HG02970 (cell line): ENCODE results near the gene CADPS.

Source experiments
- ATAC-seq: cut with Tn5 transposase; IDR thresholded peaks from one replicate; pipeline ENCODE4 v1.9.1; 2021; ENCODE audit warnings: mild to moderate bottlenecking, moderate library complexity, moderate number of reproducible peaks; ENCODE audit not compliant: unreplicated experiment, low FRiP score

Gene CADPS

GRCh38 chr3:62403765-62404164 lies 471.5 kb downstream of the CADPS start:
- ATAC-seq = no peak

DNA sequence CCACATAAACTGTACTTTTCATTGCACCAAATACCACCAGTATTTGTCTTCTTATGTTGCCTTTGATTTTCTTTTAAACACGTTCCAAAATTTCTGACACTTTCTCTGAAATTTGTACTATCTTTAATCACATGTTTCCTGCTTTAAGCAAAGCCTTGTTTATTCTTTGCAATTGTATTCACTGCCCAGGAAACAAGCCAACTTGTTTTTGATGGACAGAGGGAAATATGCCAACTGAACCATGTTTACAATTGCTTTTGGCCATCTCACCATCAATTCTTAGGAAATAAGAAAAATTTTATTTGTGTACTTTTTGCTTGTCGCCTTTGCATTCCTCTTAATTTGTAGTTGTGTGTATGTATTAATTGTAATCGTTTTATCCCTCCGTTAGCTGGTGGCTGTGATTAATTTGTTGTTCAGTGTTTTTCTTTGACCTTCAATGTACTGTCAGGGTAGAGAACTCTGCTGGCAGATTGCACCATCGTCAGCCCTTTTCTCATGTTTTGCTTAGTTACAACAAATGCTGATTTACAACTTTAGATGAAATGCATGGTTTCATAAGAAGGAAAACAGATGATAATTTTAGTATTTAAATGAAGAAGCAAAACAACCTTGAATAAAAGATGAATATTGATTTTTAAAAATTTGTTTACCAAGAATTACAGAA lies 482.5 kb downstream of the CADPS start:
- no peak for ATAC-seq

GRCh38 chr3:62387251-62387650 lies 488.0 kb downstream of the CADPS start:
- no peak for ATAC-seq

- ATAC-seq = no peak
These were observed 495.9 kb downstream of the CADPS start for GRCh38 chr3:62379321-62379798.

- no peak for ATAC-seq
These were observed 496.3 kb downstream of the CADPS start for GRCh38 chr3:62378921-62379320.

DNA sequence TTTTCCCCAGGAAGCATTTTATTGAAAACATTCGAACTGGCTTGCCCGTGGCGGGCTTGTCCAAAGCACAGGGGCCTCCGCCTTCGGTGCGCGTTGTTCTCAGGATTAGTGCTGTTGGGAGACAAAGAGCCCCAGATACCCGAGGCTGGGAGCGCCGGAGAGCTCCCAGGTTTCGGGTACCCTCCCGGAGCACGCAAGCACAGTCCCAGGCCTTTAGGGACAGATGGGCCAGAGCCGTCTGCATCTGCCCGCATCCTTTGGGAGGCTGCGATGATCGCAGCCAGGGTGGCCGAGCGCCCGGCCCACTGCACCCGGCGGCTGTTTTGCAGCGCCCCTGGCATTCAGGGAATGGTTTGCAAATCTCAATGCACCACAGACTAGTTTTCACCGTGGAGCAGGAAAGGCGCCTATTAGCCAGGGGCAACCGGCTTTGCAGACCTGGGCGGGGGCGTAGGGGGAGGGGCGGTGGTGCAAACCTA lies 496.9 kb downstream of the CADPS start:
- ATAC-seq = no peak

- ATAC-seq = no peak
These were observed 498.0 kb downstream of the CADPS start for GRCh38 chr3:62376906-62377877.

GRCh38 chr3:62376454-62376720 lies 498.8 kb downstream of the CADPS start:
- no peak for ATAC-seq

DNA sequence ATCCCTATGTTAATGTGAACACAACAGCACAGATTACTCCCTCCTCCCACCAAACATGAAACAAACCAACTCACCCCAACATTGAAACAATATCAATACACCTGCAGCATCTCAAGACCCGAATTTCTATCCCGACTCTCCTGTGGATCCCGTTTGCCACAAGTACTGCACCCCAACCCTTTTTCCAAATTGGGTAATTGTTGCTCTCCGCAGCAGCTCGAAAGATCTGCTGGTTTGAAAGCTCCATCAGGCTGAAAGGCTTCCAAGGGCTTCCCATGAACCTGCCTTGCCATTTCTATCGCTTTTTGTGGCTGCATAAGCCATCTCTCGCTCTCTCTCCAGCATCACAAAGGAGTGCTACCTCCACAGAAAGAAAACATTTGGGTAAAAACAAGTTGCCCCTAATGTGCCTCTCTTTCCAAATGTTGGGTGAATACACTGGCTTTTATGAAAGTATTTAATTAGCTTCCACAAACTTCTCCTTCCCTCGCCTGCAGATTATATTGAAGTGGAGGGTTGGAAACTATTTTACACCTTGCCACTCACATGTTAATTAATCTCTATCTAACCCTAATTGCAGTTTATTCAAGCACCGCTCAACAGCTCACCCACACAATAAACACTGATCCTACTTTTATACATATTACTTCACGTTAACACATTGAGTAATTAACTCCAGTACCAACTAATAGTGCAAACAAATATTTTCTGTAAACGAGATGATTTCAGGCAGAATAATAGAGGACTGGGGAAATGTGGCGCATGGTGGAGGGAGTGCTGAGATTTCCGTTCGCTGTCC lies 499.4 kb downstream of the CADPS start:
- no peak for ATAC-seq

- ATAC-seq = no peak
These were observed 500.6 kb downstream of the CADPS start for GRCh38 chr3:62374341-62375218.

GRCh38 chr3:62373714-62374333 lies 501.4 kb downstream of the CADPS start:
- no peak for ATAC-seq

- no peak for ATAC-seq
These were observed 502.0 kb downstream of the CADPS start, which contains the start of gene FEZF2 for GRCh38 chr3:62373215-62373614. FEZF2 (minus strand) TSS chr3:62373550; CDS start chr3:62372868, 682 bp downstream.

DNA sequence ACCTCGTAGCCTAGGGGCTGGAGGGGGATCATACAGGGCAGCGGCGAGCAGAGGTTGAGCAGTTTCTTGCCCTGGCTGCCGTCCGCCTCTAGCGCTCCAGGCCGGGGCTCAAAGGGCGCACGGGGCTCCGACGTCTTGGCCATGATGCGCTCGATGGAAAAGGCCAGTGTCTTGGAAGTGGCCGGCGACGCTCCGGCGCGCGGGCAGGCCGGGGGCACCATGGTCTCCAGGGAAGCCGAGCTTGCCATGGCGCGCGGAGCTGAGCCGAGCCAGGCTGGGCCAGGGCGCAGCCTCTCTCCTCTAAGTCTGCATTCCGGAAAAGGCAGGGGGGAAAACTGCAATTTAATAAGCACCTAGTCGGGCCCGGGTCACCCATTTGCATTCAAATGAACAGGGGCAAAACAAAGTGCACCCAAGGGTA lies 502.6 kb downstream of the CADPS start:
- ATAC-seq = no peak

DNA sequence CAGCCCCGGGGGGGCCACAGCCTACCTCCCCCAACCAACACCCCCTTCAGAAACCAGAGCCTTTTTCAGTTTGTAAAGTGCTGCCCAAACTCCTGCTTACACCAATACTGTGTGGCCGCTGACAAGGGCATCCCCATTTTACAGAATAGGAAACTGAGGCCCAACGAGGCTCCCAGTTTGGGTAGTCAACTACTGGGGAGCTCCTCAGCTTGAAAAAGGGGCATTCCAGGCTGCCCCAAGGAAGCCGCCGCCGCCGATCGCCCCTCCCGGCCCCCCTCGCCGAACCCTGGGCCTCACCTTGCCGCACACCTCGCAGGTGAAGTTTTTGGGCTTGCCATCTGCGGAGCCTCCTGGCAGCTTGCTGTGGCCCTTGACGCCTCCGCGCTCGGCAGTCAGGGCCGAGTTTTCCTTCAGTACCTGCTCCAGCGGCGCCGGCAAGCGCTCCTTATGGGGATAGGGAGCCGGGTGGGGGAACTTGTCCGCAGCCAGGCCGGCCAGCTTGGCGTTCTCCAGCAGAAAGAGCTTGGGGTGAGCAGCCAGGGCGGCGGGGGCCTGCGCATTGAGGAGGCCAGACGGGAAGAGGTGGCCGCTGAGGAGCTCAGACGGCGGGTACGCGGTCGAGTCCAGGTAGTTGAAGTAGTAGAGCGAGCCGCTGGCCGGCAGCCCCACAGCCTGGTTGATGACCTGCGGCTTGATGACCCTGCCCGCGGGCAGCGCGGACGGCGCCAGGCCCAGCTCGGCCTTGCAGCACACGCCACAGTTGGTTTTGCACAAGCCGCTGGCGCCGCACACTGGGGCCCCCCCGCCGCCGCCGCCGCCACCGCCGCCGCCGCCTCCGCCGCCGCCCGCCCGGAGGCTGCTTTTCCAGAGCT lies 503.3 kb downstream of the CADPS start:
- ATAC-seq = no peak

DNA sequence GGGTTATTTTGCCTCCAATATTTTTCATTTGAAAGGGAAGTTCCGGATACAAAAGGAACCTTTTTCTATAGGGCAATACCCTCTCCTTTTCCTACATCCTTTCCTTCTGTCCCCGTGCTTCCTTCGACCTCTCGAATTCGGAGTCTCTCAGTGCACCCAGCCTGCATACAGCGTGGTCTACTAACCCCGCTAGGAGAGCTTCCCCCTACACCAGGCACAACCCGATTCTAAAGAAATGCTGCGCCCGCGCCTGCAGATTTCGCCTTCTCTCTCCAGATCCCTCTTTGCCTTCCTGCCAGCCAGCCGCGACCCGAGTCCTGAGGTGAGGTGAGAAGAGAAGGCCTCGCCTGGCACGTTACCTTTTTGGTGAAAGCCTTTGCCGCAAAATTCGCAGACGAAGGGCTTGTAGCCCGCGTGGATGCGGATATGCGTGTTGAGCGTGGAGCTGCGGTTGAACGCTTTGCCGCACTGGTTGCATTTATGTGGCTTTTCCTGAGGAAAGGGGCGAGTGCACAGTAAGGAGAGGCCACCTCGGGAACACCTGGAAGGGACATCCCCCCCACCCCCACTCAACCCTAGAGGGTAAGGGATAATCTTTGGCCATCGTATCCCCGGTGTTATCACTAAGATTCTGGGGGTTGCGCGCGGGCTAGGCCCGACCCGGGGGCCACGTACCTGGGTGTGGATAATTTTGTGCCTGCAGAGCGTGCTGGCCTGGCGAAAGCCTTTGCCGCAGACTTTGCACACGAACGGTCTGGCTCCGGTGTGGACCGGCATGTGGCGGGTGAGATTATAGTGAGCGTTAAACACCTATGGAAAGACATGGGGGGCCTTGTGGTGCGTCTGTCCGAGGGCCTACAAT lies 504.1 kb downstream of the CADPS start:
- no peak for ATAC-seq

GRCh38 chr3:62370112-62370857 lies 504.9 kb downstream of the CADPS start:
- no peak for ATAC-seq

DNA sequence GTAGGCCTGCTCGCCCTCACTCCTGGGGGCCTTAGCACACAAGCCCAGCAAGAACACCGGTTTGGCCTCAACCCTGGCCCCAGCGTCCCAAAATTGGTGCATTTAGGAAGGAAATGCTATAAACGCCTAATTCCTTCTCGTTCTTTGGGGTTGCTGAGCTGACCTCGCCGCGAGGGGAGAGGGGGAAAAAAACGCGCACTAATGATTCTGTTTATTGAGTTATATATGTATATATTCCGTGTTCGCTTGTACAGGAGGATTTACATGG lies 505.8 kb downstream of the CADPS start:
- ATAC-seq = no peak
